ENCODE results near the gene TNC.

Gene TNC

DNA sequence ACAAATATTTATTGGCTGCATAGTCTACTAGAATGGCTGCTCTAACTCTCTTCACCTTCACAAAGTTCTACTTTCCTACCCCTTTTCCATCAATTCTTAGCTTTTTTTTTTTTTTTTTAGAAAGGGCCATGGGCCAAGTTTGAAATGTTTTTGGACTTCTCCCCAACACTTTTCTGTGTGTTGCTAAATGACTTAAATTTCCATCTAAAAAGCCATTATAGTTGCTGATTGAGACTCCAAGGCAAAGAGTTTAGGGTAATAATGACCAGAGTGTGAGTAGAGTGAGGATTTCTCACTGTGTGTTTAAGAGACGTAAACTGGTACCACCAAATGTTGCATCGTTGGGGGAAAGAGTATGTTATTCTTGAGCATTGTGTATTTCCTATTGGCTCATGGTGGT lies 24.4 kb downstream of the TNC start:
- no peak for DNase-seq

DNA sequence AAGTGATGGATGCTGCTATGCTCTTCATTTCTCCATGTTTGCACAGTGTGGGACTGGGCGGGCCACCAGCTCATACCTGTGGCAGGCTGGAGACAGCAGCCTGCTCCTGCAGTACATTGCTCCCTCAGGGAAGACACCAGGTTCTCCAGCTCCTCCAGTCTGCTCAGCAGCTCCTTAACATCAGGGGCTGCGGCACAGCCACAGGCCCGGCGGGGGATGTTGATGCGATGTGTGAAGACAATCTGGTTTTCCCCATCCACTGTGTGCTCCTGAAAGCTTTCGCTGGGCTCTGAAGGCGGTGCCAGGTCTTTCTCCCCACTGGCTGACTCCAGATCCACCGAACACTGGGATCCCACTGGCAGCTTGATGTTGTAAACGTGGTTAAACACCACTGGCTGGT lies 27.5 kb downstream of the TNC start:
- DNase-seq = no peak

GRCh38 chr9:115088860-115089259 lies 29.1 kb downstream of the TNC start:
- no peak for DNase-seq

GRCh38 chr9:115086886-115087285 lies 31.1 kb downstream of the TNC start:
- DNase-seq = no peak

DNA sequence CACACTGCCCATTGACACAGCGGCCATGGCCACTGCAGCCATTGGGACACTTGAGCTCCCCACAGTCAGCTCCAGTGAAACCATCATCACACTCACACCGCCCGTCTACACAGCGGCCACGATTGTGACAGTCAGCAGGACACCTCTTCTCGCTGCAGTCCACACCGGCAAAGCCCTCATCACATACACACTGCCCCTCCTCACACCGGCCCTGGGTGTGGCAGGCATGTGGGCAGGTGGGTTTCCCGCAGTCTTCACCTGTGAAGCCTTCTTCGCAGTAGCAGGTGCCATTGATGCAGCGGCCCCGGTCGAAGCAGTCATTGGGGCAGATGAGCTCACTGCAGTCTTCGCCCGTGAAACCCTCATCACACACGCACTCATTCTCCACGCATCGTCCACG lies 31.5 kb downstream of the TNC start:
- no peak for DNase-seq

GRCh38 chr9:115085773-115086377 lies 32.1 kb downstream of the TNC start:
- DNase-seq = no peak

DNA sequence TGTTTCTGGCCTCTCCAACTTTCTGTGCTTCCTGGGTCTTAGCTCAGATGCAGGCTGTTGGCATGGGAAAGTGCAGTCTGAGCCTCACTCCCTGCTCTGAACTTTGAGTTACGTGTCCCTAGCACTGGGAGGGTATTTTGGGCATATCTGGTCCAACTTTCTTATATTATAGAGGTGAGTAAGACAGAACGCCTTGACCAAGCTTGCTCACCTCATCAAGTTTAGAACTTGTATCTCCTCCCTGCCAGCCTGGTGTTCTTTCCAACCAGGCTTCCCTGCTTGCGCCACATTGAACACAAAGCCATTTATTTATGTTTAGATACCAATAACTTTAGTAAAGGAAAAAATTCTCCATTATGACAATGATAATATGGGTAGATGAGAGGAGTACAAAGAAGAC lies 33.2 kb downstream of the TNC start:
- DNase-seq = no peak

GRCh38 chr9:115084157-115084556 lies 33.8 kb downstream of the TNC start:
- no peak for DNase-seq

- no peak for DNase-seq
These were observed 37.7 kb downstream of the TNC start for GRCh38 chr9:115080242-115080641.

GRCh38 chr9:115079156-115079555 lies 38.8 kb downstream of the TNC start:
- no peak for DNase-seq

GRCh38 chr9:115073456-115073855 lies 44.5 kb downstream of the TNC start:
- DNase-seq = no peak

- DNase-seq = no peak
These were observed 46.8 kb downstream of the TNC start for GRCh38 chr9:115071176-115071575.

GRCh38 chr9:115069771-115070170 lies 48.2 kb downstream of the TNC start:
- no peak for DNase-seq

GRCh38 chr9:115069302-115069701 lies 48.7 kb downstream of the TNC start:
- no peak for DNase-seq

- DNase-seq = no peak
These were observed 49.9 kb downstream of the TNC start for GRCh38 chr9:115068031-115068430.

GRCh38 chr9:115063058-115063845 lies 54.7 kb downstream of the TNC start:
- DNase-seq = no peak

DNA sequence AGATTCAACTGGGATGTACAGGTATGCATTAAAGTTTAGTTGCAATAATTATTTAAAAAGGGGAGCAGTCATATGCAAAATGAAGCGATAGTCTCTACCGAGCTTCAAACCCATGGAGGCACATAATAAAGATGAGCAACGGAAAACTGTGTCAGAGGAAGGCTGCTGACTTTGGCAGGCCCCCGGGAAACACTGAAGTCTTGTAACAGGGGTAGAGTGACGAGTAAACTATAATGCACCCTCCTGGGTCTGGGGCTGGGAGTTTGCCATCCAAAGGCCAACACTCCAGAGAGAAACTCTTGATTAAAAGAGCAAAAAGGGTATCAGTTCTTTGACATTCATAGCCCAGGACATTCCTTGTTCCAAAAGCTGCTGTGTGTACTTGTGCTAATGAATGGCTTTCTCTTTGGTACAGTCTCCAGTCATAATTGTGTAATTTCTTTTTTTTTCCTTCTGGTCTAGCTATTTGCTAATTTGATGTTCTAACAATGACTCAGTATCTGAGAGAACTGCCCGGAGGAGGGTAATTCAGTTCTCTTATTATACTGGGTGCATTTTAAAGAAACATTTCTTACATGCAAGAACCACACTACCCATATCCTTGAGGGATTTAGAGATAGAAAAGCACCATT lies 59.2 kb downstream of the TNC start:
- DNase-seq = no peak

- no peak for DNase-seq
These were observed 59.8 kb downstream of the TNC start for GRCh38 chr9:115058175-115058574.

- no peak for DNase-seq
These were observed 60.4 kb downstream of the TNC start for GRCh38 chr9:115057559-115057958.

- no peak for DNase-seq
These were observed 67.9 kb downstream of the TNC start for GRCh38 chr9:115050002-115050490.

GRCh38 chr9:115046824-115047223 lies 71.1 kb downstream of the TNC start:
- no peak for DNase-seq

GRCh38 chr9:115046199-115046598 lies 71.8 kb downstream of the TNC start:
- no peak for DNase-seq

DNA sequence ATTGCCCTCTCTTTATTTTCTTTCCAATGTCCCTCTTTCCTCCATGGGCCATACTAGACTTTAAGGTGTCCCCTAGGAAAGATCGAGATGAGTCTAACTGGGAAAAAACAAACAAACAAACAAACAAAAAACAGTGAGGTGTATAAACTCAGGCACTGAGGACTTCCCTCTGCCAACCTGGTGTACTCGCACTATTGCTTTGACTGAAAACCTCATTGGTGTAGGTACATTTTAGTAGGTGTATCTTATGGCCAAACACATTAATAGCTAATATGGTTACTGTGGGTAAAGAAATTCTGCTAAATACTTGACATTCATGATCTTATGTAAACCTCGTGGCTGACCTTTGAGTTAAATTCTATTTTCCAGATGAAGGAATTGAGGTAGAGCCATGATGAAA lies 74.3 kb downstream of the TNC start:
- no peak for DNase-seq

Data from central memory CD4-positive, alpha-beta T cell (primary cell).